GM18526 (cell line): ENCODE data around the gene PRR18.

Source experiments
- POLR2A ChIP-seq: IDR thresholded peaks from 3 replicates; pipeline ENCODE4 v1.6.1; 2011; ENCODE audit not compliant: insufficient read length; ENCODE audit errors: extremely low read depth

PRR18 gene

GRCh38 chr6:166274739-166275370, 33.3 kb downstream of the PRR18 start:
- no peak for TF ChIP-seq POLR2A

- no peak for TF ChIP-seq POLR2A
Observed at GRCh38 chr6:166274163-166274562, 34.0 kb downstream of the PRR18 start.

- TF ChIP-seq POLR2A, result no peak
Observed at GRCh38 chr6:166271376-166271765, 36.8 kb downstream of the PRR18 start.

GRCh38 chr6:166270706-166271375, 37.4 kb downstream of the PRR18 start:
- no peak for TF ChIP-seq POLR2A

- no peak for TF ChIP-seq POLR2A
Observed at GRCh38 chr6:166269301-166270039, 38.7 kb downstream of the PRR18 start.

GRCh38 chr6:166268431-166268830, 39.8 kb downstream of the PRR18 start:
- no peak for TF ChIP-seq POLR2A

GRCh38 chr6:166267526-166267925, 40.7 kb downstream of the PRR18 start:
- no peak for TF ChIP-seq POLR2A

GRCh38 chr6:166266336-166266735, 41.9 kb downstream of the PRR18 start:
- no peak for TF ChIP-seq POLR2A

- no peak for TF ChIP-seq POLR2A
Observed at GRCh38 chr6:166262743-166263515, 45.3 kb downstream of the PRR18 start.

GRCh38 chr6:166259296-166259977, 48.8 kb downstream of the PRR18 start:
- TF ChIP-seq POLR2A, result no peak

- TF ChIP-seq POLR2A, result no peak
Observed at GRCh38 chr6:166258854-166259276, 49.3 kb downstream of the PRR18 start.

GRCh38 chr6:166257911-166258318, 50.3 kb downstream of the PRR18 start:
- no peak for TF ChIP-seq POLR2A
